IMR-90 (cell line): ENCODE measurements around the gene XRN2. TPM values are rescaled to one million over a fixed set of nuclear protein-coding genes. Genes with fewer than 3 reads are reported as not detected.
A peak's percentile ranks its signal among the peaks of the same experiment; 100 is the strongest.

Experiments used
- ATAC-seq: fragments of 200-7000 bp; cut with Tn5 transposase; 2 replicates; pipeline ENCODE4 v1.9.1; 2020; ENCODE audit warnings: low read depth, mild to moderate bottlenecking, moderate library complexity
- BruUV-seq: library from RNA; stranded (reverse); fragments of 400-500 nt; replicated peaks from 2 replicates; lab custom pipeline; 2021; lab: Mats Ljungman, UMichigan
- CTCF ChIA-PET: fragments of 300-600 bp; formaldehyde crosslinking; extraction: SDS; loops from one replicate; lab custom pipeline; 2021; ENCODE audit warnings: antibody characterized with exemption; lab: Yijun Ruan, JAX
- POLR2A ChIA-PET: fragments of 300-600 bp; sonication (Branson Sonifier 250); formaldehyde crosslinking; loops from one replicate; lab custom pipeline; 2022; ENCODE audit warnings: antibody characterized with exemption; ENCODE audit not compliant: unreplicated experiment; lab: Charles Lee
- DNase-seq: peaks from one replicate; pipeline ENCODE4 v3.0.0; 2013
- H2AFZ ChIP-seq: replicated peaks from 2 replicates; pipeline ENCODE3; 2013; ENCODE audit warnings: low read length, mild to moderate bottlenecking; ENCODE audit not compliant: poor library complexity
- H2AK5ac ChIP-seq: 2 replicates; pipeline ENCODE4 v1.6.1; 2013; ENCODE audit warnings: low read depth, low read length, inconsistent platforms
- H2AK9ac ChIP-seq: replicated peaks from 2 replicates; pipeline ENCODE3; 2013; ENCODE audit warnings: mild to moderate bottlenecking, low read depth, low read length, moderate library complexity; ENCODE audit not compliant: poor library complexity
- H2BK120ac ChIP-seq: 2 replicates; pipeline ENCODE4 v1.6.1; 2013; ENCODE audit warnings: low read depth, low read length, inconsistent platforms
- H2BK15ac ChIP-seq: 3 replicates; pipeline ENCODE4 v1.6.1; 2013; ENCODE audit warnings: low read depth, low read length, inconsistent platforms
- H2BK20ac ChIP-seq: 2 replicates; pipeline ENCODE4 v1.6.1; 2013; ENCODE audit warnings: low read depth, mild to moderate bottlenecking, inconsistent platforms, low read length, moderate library complexity
- H2BK5ac ChIP-seq: 2 replicates; pipeline ENCODE4 v1.6.1; 2013; ENCODE audit warnings: mild to moderate bottlenecking, low read depth, low read length, inconsistent platforms; ENCODE audit not compliant: poor library complexity, severe bottlenecking
- H3K14ac ChIP-seq: replicated peaks from 2 replicates; pipeline ENCODE4 v1.6.1; 2013; ENCODE audit warnings: low read depth, low read length, inconsistent platforms
- H3K18ac ChIP-seq: 2 replicates; pipeline ENCODE4 v1.6.1; 2013; ENCODE audit warnings: low read depth, low read length, control low read depth
- H3K23ac ChIP-seq: 2 replicates; pipeline ENCODE4 v1.6.1; 2013; ENCODE audit warnings: low read depth, low read length, inconsistent platforms
- H3K27ac ChIP-seq: 2 replicates; pipeline ENCODE4 v1.5.1; 2013; ENCODE audit warnings: mild to moderate bottlenecking, control low read depth, low read length; ENCODE audit not compliant: insufficient read depth
- H3K27me3 ChIP-seq: 2 replicates; pipeline ENCODE4 v1.6.1; 2013; ENCODE audit warnings: low read length; ENCODE audit not compliant: control insufficient read depth, insufficient read depth
- H3K36me3 ChIP-seq: 2 replicates; pipeline ENCODE4 v1.6.1; 2013; ENCODE audit warnings: low read length, mixed read lengths; ENCODE audit not compliant: control insufficient read depth, insufficient read depth
- H3K4ac ChIP-seq: 2 replicates; pipeline ENCODE4 v1.6.1; 2013; ENCODE audit warnings: low read depth, low read length, inconsistent platforms
- H3K4me1 ChIP-seq: 2 replicates; pipeline ENCODE4 v1.6.1; 2013; ENCODE audit warnings: low read length, mixed read lengths; ENCODE audit not compliant: control insufficient read depth, insufficient read depth
- H3K4me2 ChIP-seq: 2 replicates; pipeline ENCODE4 v1.6.1; 2013; ENCODE audit warnings: low read depth, mild to moderate bottlenecking, control low read depth, low read length, moderate library complexity
- H3K4me3 ChIP-seq: 2 replicates; pipeline ENCODE4 v1.5.1; 2013; ENCODE audit warnings: low read depth, mild to moderate bottlenecking, control low read depth, low read length, moderate library complexity; ENCODE audit not compliant: insufficient read depth
- H3K56ac ChIP-seq: 2 replicates; pipeline ENCODE4 v1.6.1; 2013; ENCODE audit warnings: low read length, inconsistent platforms; ENCODE audit not compliant: insufficient read depth; ENCODE audit errors: extremely low read depth
- H3K79me1 ChIP-seq, 2 experiments: 2 replicates each; pipeline ENCODE4 v1.6.1; 2013; ENCODE audit warnings: low read length in 2 of 2, inconsistent platforms in 1 of 2, low read depth in 1 of 2
- H3K9ac ChIP-seq: 2 replicates; pipeline ENCODE4 v1.6.1; 2013; ENCODE audit warnings: low read depth, low read length, control low read depth
- H3K9me1 ChIP-seq: 2 replicates; pipeline ENCODE4 v1.6.1; 2013; ENCODE audit warnings: low read length, inconsistent platforms; ENCODE audit not compliant: insufficient read depth
- H3K9me3 ChIP-seq: 2 replicates; pipeline ENCODE4 v1.6.1; 2013; ENCODE audit warnings: low read length; ENCODE audit not compliant: control insufficient read depth, insufficient read depth
- H4K20me1 ChIP-seq: 2 replicates; pipeline ENCODE4 v1.6.1; 2013; ENCODE audit warnings: low read length, inconsistent platforms; ENCODE audit not compliant: insufficient read depth
- H4K5ac ChIP-seq: 2 replicates; pipeline ENCODE4 v1.6.1; 2013; ENCODE audit warnings: mild to moderate bottlenecking, low read depth, low read length, control low read depth
- H4K8ac ChIP-seq, 2 experiments: 2 replicates each; pipeline ENCODE4 v1.6.1; 2013; ENCODE audit warnings: low read depth in 2 of 2, low read length in 2 of 2, control low read depth in 1 of 2, inconsistent platforms in 1 of 2
- H4K91ac ChIP-seq: 2 replicates; pipeline ENCODE4 v1.6.1; 2013; ENCODE audit warnings: low read depth, low read length, inconsistent platforms; ENCODE audit not compliant: insufficient read depth
- BHLHE40 ChIP-seq: fragments of 150-350 bp; IDR thresholded peaks from 2 replicates; pipeline ENCODE4 v1.6.1; 2016; ENCODE audit warnings: mild to moderate bottlenecking, low read depth, low read length
- CEBPB ChIP-seq: IDR thresholded peaks from 2 replicates; pipeline ENCODE4 v1.6.1; 2012; ENCODE audit warnings: low read depth, low read length, improper control_type of control experiment
- FOS ChIP-seq: fragments of 150-350 bp; IDR thresholded peaks from 2 replicates; pipeline ENCODE4 v1.6.1; 2016; ENCODE audit warnings: low read depth, low read length
- MAFK ChIP-seq: IDR thresholded peaks from 2 replicates; pipeline ENCODE4 v1.6.1; 2012; ENCODE audit warnings: low read depth, low read length, improper control_type of control experiment
- MAZ ChIP-seq: IDR thresholded peaks from 2 replicates; pipeline ENCODE4 v1.6.1; 2012; ENCODE audit warnings: low read depth, mild to moderate bottlenecking, low read length, improper control_type of control experiment, moderate library complexity, borderline replicate concordance
- POLR2A ChIP-seq: IDR thresholded peaks from 2 replicates; pipeline ENCODE4 v1.6.1; 2012; ENCODE audit warnings: mild to moderate bottlenecking, low read depth, low read length
- RAD21 ChIP-seq: IDR thresholded peaks from 2 replicates; pipeline ENCODE4 v1.6.1; 2012; ENCODE audit warnings: low read length, improper control_type of control experiment
- RCOR1 ChIP-seq: IDR thresholded peaks from 2 replicates; pipeline ENCODE4 v1.6.1; 2012; ENCODE audit warnings: mild to moderate bottlenecking, low read length, improper control_type of control experiment; ENCODE audit not compliant: insufficient replicate concordance
- RFX5 ChIP-seq: IDR thresholded peaks from 2 replicates; pipeline ENCODE4 v1.8.0; 2012; ENCODE audit warnings: low read depth, mild to moderate bottlenecking, low read length, moderate library complexity
- SMC3 ChIP-seq: fragments of 150-350 bp; IDR thresholded peaks from 2 replicates; pipeline ENCODE4 v1.6.1; 2016; ENCODE audit warnings: low read depth, mild to moderate bottlenecking, antibody characterized with exemption, low read length, moderate library complexity
- dilution Hi-C: fragments of 300-500 bp; cut with HindIII; formaldehyde crosslinking; loops from one replicate; pipeline ENCODE4 v1.14.3; 2018; ENCODE audit warnings: low sequenced_read_pairs; ENCODE audit not compliant: unreplicated experiment
- in situ Hi-C: fragments of 300-500 bp; cut with MboI; formaldehyde crosslinking; loops from 3 replicates; pipeline ENCODE4 v1.14.3; 2019; ENCODE audit warnings: low sequenced_read_pairs, inconsistent platforms, mixed read lengths
- intact Hi-C: fragments of 100-400 bp; cut with micrococcal nuclease; formaldehyde crosslinking; loops from 2 replicates; pipeline ENCODE4 v1.10.0; 2022
- polyA plus RNA-seq, 3 experiments: library from polyadenylated mRNA; depleted of rRNA; stranded (reverse); fragments of >200 nt; gene quantifications; 2 replicates each; pipeline ENCODE4 v1.2.3, GENCODE V29; 2012; ENCODE audit warnings: low replicate concordance in 1 of 3
- total RNA-seq: library from RNA; depleted of rRNA; stranded (reverse); fragments of >200 nt; gene quantifications from 2 replicates; pipeline ENCODE4 v1.2.3, GENCODE V29; 2012
- TF ChIP-seq, protein P1 (sequence below): fragments of 150-350 bp; IDR thresholded peaks from 2 replicates; pipeline ENCODE4 v1.6.1; 2016; ENCODE audit warnings: low read depth, mild to moderate bottlenecking, low read length, moderate library complexity, borderline replicate concordance
- TF ChIP-seq, protein P2 (sequence below): fragments of 150-350 bp; IDR thresholded peaks from 2 replicates; pipeline ENCODE4 v1.6.1; 2017; ENCODE audit warnings: mild to moderate bottlenecking, antibody characterized with exemption, low read length, low read depth
- TF ChIP-seq, protein P3 (sequence below): conservative IDR thresholded peaks from 2 replicates; pipeline ENCODE4 v1.5.1; 2012; ENCODE audit warnings: mild to moderate bottlenecking, low read depth, low read length, improper control_type of control experiment

Gene XRN2
- total and polyA plus RNA-seq, 2 of the 4 experiments (the other 2 are of a cell fraction): 58.1 to 70.8 TPM

DNA sequence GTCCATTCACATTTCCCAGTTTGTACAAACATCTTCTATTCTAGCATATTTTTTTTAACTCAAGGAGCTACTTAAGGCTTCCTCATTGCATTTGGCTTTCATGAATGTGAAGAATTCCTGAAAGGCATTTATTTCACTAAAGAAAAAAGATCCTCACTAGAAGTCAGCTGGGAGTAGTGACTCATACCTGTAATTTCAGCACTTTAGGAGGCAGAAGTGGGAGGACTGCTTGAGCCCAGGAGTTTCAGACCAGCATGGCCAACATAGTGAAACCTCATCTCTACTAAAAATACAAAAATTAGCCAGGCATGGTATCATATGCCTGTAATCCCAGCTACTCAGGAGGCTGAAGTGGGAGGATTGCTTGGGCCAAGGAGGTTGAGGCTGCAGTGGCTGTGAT, 30.9 kb upstream of the XRN2 start:
- in situ Hi-C loops (no loop called here), dilution Hi-C loops (no loop called here), intact Hi-C loops (no loop called here)
- H2BK120ac ChIP-seq: no peak overlapping the region
- H4K5ac ChIP-seq: no peak overlapping the region
- no peaks in the 10 kb centered on the region for H3K36me3 ChIP-seq
- ATAC-seq (peak; percentile 49; the same call in 1 of the 2 replicates), DNase-seq (peak; percentile 51)
- H2AK9ac ChIP-seq: no peak overlapping the region
- no peaks in the 10 kb centered on the region for H3K4me1 ChIP-seq
- no peak overlapping the region for H3K56ac ChIP-seq
- H3K18ac ChIP-seq: no peak overlapping the region
- H3K9me1 ChIP-seq: no peaks in the 10 kb centered on the region
- no peak for TF ChIP-seq RCOR1
- no peak for TF ChIP-seq RFX5
- TF ChIP-seq POLR2A: no peak
- TF ChIP-seq SMC3: no peak
- TF ChIP-seq, protein P1, sequence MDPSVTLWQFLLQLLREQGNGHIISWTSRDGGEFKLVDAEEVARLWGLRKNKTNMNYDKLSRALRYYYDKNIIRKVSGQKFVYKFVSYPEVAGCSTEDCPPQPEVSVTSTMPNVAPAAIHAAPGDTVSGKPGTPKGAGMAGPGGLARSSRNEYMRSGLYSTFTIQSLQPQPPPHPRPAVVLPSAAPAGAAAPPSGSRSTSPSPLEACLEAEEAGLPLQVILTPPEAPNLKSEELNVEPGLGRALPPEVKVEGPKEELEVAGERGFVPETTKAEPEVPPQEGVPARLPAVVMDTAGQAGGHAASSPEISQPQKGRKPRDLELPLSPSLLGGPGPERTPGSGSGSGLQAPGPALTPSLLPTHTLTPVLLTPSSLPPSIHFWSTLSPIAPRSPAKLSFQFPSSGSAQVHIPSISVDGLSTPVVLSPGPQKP: no peak
- no peak for TF ChIP-seq BHLHE40
- TF ChIP-seq, protein P2, sequence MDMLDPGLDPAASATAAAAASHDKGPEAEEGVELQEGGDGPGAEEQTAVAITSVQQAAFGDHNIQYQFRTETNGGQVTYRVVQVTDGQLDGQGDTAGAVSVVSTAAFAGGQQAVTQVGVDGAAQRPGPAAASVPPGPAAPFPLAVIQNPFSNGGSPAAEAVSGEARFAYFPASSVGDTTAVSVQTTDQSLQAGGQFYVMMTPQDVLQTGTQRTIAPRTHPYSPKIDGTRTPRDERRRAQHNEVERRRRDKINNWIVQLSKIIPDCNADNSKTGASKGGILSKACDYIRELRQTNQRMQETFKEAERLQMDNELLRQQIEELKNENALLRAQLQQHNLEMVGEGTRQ: no peak
- no peak for TF ChIP-seq FOS
- no peak for TF ChIP-seq MAFK
- TF ChIP-seq, protein P3, sequence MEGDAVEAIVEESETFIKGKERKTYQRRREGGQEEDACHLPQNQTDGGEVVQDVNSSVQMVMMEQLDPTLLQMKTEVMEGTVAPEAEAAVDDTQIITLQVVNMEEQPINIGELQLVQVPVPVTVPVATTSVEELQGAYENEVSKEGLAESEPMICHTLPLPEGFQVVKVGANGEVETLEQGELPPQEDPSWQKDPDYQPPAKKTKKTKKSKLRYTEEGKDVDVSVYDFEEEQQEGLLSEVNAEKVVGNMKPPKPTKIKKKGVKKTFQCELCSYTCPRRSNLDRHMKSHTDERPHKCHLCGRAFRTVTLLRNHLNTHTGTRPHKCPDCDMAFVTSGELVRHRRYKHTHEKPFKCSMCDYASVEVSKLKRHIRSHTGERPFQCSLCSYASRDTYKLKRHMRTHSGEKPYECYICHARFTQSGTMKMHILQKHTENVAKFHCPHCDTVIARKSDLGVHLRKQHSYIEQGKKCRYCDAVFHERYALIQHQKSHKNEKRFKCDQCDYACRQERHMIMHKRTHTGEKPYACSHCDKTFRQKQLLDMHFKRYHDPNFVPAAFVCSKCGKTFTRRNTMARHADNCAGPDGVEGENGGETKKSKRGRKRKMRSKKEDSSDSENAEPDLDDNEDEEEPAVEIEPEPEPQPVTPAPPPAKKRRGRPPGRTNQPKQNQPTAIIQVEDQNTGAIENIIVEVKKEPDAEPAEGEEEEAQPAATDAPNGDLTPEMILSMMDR: no peak
- TF ChIP-seq RAD21: no peak
- no peak for TF ChIP-seq CEBPB
- TF ChIP-seq MAZ: no peak
- no TSS peak for BruUV-seq
- H2BK5ac ChIP-seq: no peak overlapping the region
- H3K4me3 ChIP-seq: no peak overlapping the region
- no peaks in the 10 kb centered on the region for H4K20me1 ChIP-seq
- H2BK20ac ChIP-seq: no peak overlapping the region
- no peaks in the 10 kb centered on the region for H3K79me1 ChIP-seq
- H2BK15ac ChIP-seq: no peak overlapping the region
- H3K9me3 ChIP-seq: 0 out of 2 replicates have a peak, but pooled peaks cover 2% of the 10 kb centered on the region
- ChIA-PET POLR2A (no interaction called here), CTCF (no interaction called here)
- H4K8ac ChIP-seq: no peak overlapping the region
- H3K4ac ChIP-seq: no peak overlapping the region
- no peak overlapping the region for H2AFZ ChIP-seq
- no peak overlapping the region for H3K14ac ChIP-seq
- H4K91ac ChIP-seq: no peak overlapping the region
- H2AK5ac ChIP-seq: no peak overlapping the region
- peaks cover 8% of the 10 kb centered on the region for H3K27me3 ChIP-seq
- no peak overlapping the region for H3K23ac ChIP-seq
- no peak overlapping the region for H3K4me2 ChIP-seq
- no peak overlapping the region for H3K27ac ChIP-seq
- H3K9ac ChIP-seq: no peak overlapping the region
